Measurements from ENCODE around the gene HTRA1.
A peak's percentile ranks its signal among the peaks of the same experiment; 100 is the strongest.

The HTRA1 gene

DNA sequence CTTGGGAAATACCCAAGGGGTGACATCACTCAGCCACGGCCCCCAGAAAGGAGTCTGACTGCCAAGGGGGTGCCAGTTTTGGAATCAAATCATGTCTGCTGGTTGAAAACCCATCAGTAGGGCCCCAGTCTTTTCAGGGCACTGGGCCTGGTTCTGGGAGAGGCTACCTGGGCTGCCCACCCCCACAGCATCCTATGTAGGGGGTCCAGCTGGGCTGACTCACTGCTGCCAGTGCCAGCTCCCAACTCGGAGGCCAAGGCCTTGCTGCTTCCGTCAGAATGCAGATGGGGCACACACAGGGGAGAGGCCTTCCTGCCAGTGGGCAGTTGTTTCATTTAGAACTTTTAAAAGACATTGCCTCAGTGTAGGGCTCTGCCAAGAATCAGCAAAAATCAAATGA, 59.7 kb downstream of the HTRA1 start:
- no peak for DNase-seq

DNA sequence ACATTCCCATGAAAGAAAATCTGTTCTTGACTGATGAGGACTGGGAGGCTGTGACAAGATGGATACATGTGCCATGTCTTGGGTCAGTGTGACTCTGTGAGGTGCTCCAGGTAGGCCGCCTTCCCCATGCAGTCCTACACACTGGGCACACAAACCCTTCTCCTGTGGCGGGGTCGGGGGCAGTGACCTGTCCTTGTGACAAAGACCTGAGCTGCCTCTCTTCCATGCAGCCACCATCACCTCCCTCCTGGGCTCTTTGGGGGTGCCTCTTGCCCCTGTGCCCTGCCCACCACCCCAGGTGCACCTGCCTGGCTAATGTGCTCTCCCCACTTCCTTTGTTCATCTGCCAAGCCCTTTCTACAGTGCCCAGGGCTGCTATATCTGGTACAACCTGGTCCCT, 63.5 kb downstream of the HTRA1 start:
- DNase-seq, result no peak

GRCh38 chr10:122525788-122526187, 64.4 kb downstream of the HTRA1 start:
- DNase-seq, result no peak

GRCh38 chr10:122526892-122527291, 65.5 kb downstream of the HTRA1 start:
- DNase-seq, result no peak

DNA sequence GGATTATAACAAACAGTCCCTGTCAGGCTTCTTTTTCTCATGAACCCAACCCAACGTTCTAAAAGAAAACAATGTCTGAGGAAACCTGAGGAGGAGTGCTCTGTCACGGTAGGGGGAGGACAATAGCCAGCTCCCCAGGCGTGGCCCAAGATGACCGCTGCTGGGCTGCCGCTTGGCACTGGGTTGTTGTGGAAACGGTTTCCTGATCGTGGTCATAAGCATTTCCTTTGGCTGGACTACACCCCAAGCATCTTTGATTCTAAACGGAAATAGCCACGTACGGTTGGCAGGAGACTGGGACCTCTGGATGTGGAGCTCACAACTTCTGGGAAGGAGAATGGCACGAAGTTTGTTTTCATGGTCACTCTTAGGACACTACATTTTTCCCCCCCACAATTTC, 68.8 kb downstream of the HTRA1 start:
- no peak for DNase-seq

DNA sequence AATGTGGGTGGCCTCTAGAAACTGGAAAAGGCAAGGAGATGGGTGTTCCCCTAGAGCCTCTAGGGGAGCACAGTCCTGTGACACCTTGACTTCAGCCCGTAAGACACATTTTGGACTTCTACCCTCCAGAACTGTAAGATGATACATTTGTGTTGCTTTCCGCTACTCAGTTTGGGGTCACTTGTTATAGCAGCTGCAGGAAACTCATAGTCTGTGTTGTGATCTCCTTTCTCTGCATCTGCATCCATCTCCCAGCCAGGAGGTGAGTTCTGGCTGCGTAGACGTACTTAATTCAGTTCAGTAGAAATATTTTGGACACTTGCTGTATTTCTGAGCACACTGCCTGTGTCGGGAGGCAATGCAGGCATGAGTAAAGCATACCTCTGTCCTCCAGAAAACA, 69.9 kb downstream of the HTRA1 start:
- no peak for DNase-seq

- DNase-seq, result no peak
These were observed 70.6 kb downstream of the HTRA1 start for GRCh38 chr10:122531939-122532338.

GRCh38 chr10:122532601-122533296, 71.4 kb downstream of the HTRA1 start:
- no peak for DNase-seq

GRCh38 chr10:122537545-122537944, 76.2 kb downstream of the HTRA1 start:
- no peak for DNase-seq

GRCh38 chr10:122541541-122542002, 80.2 kb downstream of the HTRA1 start:
- no peak for DNase-seq

DNA sequence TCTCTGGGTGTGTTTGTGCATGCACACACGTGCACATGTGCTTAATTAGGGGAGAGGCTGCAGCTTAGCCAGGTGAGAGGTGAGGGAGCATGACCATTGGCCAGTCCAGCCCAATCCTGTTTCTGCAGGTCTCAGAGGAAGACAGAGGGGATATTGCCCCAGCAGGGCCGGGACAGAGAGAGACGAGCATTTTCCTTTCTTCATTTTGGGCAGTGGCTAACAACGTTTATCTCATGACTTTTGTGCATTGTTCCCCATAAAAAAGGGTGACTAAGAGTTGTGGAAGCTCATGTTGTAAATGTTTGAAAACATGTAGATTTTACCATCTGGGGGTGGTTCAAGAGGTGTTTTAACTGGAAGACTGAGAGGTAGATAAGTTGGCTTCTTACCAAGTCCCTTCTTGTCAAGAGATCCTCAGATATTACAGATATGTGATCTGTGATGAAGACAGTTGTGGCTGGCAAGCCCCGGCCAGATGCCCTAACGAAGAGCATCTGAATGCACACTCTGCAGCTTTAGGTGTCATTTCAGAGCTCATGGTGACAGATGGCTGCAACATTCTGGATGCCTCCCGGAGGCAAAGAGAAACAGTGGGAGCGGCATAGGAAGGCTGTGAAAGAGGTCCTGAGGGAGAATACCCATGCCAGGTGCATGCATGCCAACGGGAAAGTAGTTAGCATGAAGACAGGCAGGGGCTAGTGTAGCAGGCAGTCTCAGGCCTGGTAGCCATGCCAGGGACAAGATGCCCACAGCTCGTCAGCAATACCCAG, 82.5 kb downstream of the HTRA1 start:
- no peak for DNase-seq

- peak; percentile 44 for DNase-seq
These were observed 83.1 kb downstream of the HTRA1 start for GRCh38 chr10:122544493-122544892.

DNA sequence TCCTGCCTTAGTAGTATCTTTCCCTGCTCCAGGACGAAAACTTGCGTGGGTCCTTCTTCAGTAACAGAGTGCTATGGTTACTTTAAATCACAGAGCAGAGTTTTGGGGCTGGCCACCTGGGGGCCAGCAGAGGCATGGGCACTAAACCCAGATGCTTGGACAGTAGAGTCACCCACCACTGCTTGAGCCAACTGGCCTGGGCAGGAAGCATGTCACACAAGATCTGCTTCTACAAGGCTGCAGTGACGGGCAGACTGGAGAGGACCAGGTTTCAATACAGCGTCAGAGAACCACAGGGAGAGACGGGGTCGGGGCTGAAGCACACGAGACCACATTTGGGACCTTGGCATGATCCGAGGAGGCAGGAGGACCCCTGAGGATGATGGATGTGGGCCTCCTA, 84.9 kb downstream of the HTRA1 start:
- DNase-seq, result no peak

- DNase-seq, result no peak
These were observed 87.2 kb downstream of the HTRA1 start for GRCh38 chr10:122548407-122549085.

DNA sequence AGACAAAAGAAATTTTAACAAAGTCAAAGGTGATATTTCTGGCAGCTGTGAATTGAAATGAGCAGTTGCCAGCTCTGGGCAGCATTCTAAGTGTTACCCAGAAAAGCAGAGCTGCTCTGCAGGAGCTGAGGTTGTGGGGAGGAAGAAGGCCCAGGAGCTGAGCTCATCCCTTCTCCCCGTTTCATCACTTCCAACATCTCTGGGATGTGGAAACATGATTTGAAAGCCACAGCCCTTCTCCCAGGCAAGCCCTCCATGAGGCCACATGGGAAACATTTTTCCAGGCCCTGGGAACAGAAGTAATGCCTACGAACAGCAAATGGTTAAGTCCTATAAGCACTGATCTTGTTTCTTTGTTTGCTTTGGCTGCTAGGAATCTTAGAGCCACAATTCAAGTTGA, 88.3 kb downstream of the HTRA1 start:
- no peak for DNase-seq

DNA sequence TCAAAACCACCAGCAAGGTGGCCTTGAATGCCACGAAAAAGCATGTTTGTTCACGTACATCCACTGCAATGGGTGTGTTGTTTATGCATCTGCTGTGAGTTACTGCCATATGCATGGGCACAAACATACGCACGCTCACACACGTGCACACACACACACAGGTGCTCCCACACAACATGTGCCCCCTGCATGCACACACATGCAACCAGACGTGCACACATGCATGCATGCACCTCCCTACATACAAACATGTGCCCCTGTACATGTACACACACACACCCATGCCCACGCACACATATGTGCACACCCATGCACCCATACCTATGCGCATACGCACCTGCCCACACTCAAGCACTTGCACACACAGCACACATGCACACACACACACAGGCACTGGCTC, 89.1 kb downstream of the HTRA1 start:
- no peak for DNase-seq

DNA sequence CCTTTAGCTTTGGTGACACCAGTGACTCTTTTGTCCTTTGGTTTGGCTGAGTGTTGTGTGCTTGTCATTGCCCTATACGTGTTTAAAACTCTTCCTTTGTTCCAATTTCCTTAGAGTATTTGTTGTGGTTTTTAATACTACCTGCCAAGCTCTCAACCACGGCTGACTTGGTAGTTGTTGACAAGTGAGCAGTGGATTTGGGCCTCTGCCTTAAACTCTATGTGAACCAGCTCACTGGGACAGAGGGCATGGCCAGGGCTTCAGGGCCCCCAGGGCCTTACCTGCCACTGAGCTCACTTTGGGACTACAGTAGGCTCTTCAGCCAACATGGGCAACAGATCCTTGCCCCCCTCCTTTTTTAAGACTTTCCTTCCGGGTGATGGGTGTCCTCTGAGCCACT, 89.6 kb downstream of the HTRA1 start:
- no peak for DNase-seq

DNA sequence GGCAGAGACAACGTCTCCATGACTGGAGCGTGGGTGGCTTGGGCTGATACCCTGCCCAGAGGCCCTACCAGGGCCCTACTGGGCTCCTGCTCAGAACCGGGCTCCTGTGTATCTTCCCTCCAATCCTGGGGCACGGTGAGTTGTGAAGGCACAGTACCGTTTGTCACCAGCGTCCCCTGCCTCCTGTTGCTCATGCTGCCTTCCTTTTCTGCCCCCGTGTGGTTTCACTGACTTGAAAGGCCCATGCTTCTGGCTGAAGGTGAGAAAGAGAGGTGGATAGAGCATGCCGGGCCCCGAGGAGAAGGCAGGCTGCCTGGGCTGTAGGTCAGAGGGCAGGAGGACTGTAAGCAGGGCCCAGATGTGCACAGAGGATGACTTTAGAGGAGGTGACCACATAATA, 90.1 kb downstream of the HTRA1 start:
- DNase-seq, result peak; percentile 35

- DNase-seq, result no peak
These were observed 92.0 kb downstream of the HTRA1 start for GRCh38 chr10:122553341-122553740.

DNA sequence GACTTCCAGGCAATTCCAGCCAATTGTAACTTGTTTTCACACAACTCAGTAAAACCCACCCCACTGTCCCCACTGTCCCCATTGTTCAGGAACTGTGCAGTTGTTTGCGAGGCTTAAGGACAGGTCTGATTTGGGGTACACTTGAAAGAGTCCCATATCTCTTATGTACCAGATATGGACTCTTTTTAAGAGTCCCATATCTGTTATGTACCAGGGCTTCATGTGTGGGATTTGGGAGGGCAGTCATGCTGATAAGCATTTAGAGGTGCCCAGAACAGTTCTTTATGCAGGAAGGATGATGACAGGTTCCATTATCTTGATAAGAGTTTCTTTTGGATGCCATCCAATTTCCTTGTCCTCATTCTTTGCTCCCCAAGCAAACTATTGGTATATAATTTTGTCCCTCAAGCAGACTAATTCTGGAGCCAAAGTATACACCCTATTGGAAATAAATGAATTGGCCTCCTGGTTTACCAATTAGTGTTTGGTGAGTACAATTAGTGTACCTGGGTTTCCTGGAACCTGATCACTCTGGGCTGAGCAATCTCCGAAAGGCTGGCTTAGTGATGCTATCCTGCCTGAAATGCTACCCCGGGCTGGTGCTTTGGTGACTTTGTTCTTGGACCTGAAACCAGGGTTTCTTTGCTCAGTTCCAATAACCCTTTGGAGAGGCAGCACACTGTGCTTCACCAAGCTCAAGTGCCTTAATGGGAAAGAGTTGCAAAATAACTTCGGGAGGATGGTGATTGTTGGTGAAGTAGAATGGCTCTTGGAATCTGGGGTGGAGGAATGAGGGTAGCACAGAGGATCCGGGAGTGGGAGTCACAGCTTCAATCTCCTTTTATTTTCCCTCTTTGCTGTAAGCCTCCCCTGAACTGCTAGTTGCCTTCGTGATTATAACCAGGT, 93.0 kb downstream of the HTRA1 start:
- no peak for DNase-seq

- DNase-seq, result no peak
These were observed 94.1 kb downstream of the HTRA1 start for GRCh38 chr10:122555442-122555841.

GRCh38 chr10:122557516-122557915, 96.2 kb downstream of the HTRA1 start:
- DNase-seq, result no peak

DNA sequence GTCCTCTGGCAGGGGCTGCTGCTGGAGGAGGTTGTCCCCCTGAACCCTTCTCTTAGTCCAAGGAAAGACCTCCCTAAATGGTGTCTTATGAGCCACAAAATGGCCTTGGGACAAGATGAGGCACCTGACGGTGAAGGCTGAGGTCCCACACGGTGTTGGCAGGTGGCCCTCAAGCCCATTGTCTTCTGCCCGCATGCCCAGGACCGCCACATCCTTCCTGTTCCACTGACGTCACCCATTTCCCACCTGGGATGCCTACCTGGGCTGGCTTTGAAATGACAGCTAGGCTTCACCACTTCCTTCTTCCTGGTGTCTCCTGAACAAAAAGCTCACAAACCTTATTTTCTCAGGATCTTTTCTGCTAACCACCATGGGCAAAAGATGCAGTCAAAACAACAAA, 97.1 kb downstream of the HTRA1 start:
- no peak for DNase-seq
